Fibroblast of pulmonary artery (primary cell): ENCODE results near the gene RABGAP1.

Experiments used
- DNase-seq: peaks from one replicate; pipeline ENCODE4 v3.0.0-alpha.2; 2010; ENCODE audit warnings: low read depth
- H3K4me3 ChIP-seq: replicated peaks from 2 replicates; pipeline ENCODE4 v1.5.1; 2011; ENCODE audit warnings: low read depth, mild to moderate bottlenecking, control low read depth, low read length, moderate library complexity
- TF ChIP-seq, protein P1 (sequence below): IDR thresholded peaks from 2 replicates; pipeline ENCODE4 v1.5.1; 2011; ENCODE audit warnings: mild to moderate bottlenecking, control low read depth, low read length, inconsistent platforms; ENCODE audit errors: missing control alignments

Gene RABGAP1

GRCh38 chr9:123131993-123132392 is 191.2 kb downstream of the RABGAP1 start:
- TF ChIP-seq, protein P1, sequence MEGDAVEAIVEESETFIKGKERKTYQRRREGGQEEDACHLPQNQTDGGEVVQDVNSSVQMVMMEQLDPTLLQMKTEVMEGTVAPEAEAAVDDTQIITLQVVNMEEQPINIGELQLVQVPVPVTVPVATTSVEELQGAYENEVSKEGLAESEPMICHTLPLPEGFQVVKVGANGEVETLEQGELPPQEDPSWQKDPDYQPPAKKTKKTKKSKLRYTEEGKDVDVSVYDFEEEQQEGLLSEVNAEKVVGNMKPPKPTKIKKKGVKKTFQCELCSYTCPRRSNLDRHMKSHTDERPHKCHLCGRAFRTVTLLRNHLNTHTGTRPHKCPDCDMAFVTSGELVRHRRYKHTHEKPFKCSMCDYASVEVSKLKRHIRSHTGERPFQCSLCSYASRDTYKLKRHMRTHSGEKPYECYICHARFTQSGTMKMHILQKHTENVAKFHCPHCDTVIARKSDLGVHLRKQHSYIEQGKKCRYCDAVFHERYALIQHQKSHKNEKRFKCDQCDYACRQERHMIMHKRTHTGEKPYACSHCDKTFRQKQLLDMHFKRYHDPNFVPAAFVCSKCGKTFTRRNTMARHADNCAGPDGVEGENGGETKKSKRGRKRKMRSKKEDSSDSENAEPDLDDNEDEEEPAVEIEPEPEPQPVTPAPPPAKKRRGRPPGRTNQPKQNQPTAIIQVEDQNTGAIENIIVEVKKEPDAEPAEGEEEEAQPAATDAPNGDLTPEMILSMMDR: no peak
- DNase-seq: no peak
- H3K4me3 ChIP-seq: no peak overlapping the region

DNA sequence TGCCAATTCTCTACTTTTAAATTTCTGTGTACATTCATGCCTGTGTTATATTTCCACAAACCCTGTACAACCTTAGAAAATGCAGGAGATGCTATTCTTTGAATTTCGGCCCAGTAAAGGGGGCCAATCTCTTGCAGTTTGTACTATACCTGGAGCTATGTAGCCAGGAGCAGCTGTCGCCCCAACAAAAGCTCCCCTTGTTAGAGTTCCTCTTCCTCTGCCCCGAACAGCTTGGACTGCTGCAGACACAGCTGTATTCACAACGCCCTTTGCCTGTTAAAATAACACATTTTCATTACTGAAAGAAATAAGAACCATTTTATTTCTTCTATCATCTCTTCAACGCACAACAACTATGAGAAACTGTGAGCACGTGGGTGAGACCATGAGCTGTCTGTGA is 191.9 kb downstream of the RABGAP1 start:
- DNase-seq: no peak
- TF ChIP-seq, protein P1: no peak
- H3K4me3 ChIP-seq: no peak overlapping the region

DNA sequence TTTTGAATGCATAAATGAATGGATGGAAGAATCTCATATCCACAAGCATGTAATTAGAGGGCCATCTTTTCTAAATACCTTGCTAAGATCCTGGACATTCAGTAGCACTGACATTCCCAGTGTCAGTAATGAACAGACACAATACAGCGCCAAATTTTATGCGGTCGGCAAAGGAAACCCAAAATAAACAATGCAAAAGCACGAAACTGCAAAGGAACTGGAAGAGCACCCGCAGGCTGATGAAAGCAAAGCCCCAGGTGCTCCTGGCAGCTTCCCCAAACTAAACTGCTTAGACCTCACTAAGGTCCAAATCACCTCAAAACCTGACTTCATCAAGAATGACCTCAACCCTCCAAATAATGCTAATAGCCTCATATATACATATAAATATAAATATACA is 194.6 kb downstream of the RABGAP1 start:
- DNase-seq: no peak
- TF ChIP-seq, protein P1: no peak
- H3K4me3 ChIP-seq: no peak overlapping the region

DNA sequence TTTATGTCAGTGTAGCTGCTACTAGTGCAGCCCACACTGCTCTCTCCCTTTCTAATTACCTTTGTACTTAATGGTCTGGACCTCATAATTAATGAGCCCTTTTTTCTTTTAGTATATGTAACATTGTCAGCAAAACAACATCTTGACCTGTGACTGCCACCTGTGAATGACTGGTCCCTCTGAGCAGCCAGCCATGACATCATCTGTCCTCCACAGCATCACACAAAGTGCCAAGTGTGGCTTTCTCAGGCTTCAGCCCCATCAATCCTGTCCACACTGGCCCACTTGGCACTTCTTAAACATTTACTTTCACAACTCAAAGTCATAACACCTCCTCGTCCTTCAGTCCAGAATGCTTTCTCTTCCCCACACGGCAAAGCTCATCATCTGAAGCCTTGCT is 197.3 kb downstream of the RABGAP1 start:
- TF ChIP-seq, protein P1: no peak
- no peak for DNase-seq
- H3K4me3 ChIP-seq: no peak overlapping the region

- TF ChIP-seq, protein P1: no peak
- DNase-seq: no peak
- no peak overlapping the region for H3K4me3 ChIP-seq
Observed at GRCh38 chr9:123149067-123149466, 208.2 kb downstream of the RABGAP1 start.

DNA sequence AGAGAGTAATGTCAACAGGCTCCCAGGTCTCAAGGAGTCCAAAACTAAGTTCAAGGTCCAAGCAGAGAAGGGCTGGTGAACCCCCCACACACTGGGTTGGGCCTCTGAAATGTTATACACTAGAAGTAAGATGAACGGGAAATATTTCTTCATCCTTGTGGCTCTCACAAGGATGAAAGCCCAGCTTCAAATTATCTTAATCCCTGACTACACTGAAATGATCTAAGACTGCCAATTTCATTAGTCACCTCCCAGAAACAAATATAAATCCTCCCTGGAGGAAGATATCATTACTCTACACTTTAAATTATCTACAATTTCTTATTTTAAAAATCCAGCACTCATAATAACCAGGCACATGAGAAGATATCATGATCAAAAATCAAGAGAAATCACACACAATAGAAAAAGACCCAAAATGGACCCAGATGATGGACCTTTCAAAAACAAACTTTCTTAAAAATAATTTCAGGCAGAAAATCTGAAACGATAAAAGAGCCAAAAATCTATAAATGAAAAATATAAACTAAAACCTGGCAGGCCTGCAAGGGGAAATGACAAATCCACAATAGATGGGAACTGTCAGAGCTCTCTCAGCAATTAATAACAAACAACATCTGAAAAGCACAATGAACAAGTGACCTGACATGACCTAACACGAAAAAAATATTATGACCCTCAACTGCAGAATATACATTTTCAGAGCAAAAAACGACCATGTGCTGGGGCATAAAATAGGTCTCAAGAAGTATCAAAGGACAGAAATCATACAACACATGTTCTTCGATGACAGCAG is 210.1 kb downstream of the RABGAP1 start:
- DNase-seq: peak; percentile 2
- TF ChIP-seq, protein P1: no peak
- no peak overlapping the region for H3K4me3 ChIP-seq
